Measurements from ENCODE around the gene DUS4L.
"Not testable (repeated sequence)": the region's sequence is repeated elsewhere in the genome, so short reads cannot be mapped to it uniquely, and the experiment has no call there.

Gene DUS4L

GRCh38 chr7:107563775-107564552, at the start of gene DUS4L, which contains the start of gene COG5:
Gene DUS4L (plus strand): TSS chr7:107563971. CDS start chr7:107567071, 3,100 bp downstream.
Gene COG5 (minus strand): TSS chr7:107563920. CDS start chr7:107563896, 24 bp downstream.
- peak; percentile 77 for DNase-seq

GRCh38 chr7:107526672-107527071, 37.1 kb upstream of the DUS4L start:
- DNase-seq: no peak

GRCh38 chr7:107527196-107527595, 36.6 kb upstream of the DUS4L start:
- DNase-seq: no peak

- no peak for DNase-seq
Observed at GRCh38 chr7:107528461-107528860, 35.3 kb upstream of the DUS4L start.

GRCh38 chr7:107530751-107531150, 33.0 kb upstream of the DUS4L start:
- no peak for DNase-seq

- DNase-seq: no peak
Observed at GRCh38 chr7:107534139-107534538, 29.6 kb upstream of the DUS4L start.

GRCh38 chr7:107537228-107537627, 26.5 kb upstream of the DUS4L start:
- not testable (repeated sequence) for DNase-seq

GRCh38 chr7:107538001-107538400, 25.8 kb upstream of the DUS4L start:
- no peak for DNase-seq

GRCh38 chr7:107543338-107543993, 20.3 kb upstream of the DUS4L start:
- DNase-seq: no peak

GRCh38 chr7:107544848-107545591, 18.8 kb upstream of the DUS4L start:
- no peak for DNase-seq

GRCh38 chr7:107551936-107552335, 11.8 kb upstream of the DUS4L start:
- DNase-seq: no peak

- DNase-seq: no peak
Observed at GRCh38 chr7:107555893-107556292, 7.9 kb upstream of the DUS4L start.

GRCh38 chr7:107559864-107560263, 3.9 kb upstream of the DUS4L start:
- DNase-seq: no peak

GRCh38 chr7:107560898-107561516, 2.8 kb upstream of the DUS4L start:
- DNase-seq: no peak

GRCh38 chr7:107563081-107563774, 543 bp upstream of the DUS4L start:
- DNase-seq: peak; percentile 25

- no peak for DNase-seq
Observed at GRCh38 chr7:107564553-107565298, 955 bp downstream of the DUS4L start.

- DNase-seq: no peak
Observed at GRCh38 chr7:107570298-107570697, 6.5 kb downstream of the DUS4L start.

GRCh38 chr7:107573537-107573936, 9.8 kb downstream of the DUS4L start:
- DNase-seq: no peak

- DNase-seq: no peak
Observed at GRCh38 chr7:107579554-107579884, 15.7 kb downstream of the DUS4L start.

GRCh38 chr7:107579885-107580715, 16.3 kb downstream of the DUS4L start, which contains the start of gene BCAP29:
Gene BCAP29 (plus strand): TSS chr7:107580246. CDS start chr7:107580773, 527 bp downstream.
- DNase-seq: peak; percentile 67
